Measurements from ENCODE around the gene MSRB1. TPM values are rescaled to one million over a fixed set of nuclear protein-coding genes. Genes with fewer than 3 reads are reported as not detected.
"Not testable (repeated sequence)": the region's sequence is repeated elsewhere in the genome, so short reads cannot be mapped to it uniquely, and the experiment has no call there.

Gene MSRB1
- total and polyA plus RNA-seq, 10 donors = 31.1 to 114 (median 57.2) TPM

DNA sequence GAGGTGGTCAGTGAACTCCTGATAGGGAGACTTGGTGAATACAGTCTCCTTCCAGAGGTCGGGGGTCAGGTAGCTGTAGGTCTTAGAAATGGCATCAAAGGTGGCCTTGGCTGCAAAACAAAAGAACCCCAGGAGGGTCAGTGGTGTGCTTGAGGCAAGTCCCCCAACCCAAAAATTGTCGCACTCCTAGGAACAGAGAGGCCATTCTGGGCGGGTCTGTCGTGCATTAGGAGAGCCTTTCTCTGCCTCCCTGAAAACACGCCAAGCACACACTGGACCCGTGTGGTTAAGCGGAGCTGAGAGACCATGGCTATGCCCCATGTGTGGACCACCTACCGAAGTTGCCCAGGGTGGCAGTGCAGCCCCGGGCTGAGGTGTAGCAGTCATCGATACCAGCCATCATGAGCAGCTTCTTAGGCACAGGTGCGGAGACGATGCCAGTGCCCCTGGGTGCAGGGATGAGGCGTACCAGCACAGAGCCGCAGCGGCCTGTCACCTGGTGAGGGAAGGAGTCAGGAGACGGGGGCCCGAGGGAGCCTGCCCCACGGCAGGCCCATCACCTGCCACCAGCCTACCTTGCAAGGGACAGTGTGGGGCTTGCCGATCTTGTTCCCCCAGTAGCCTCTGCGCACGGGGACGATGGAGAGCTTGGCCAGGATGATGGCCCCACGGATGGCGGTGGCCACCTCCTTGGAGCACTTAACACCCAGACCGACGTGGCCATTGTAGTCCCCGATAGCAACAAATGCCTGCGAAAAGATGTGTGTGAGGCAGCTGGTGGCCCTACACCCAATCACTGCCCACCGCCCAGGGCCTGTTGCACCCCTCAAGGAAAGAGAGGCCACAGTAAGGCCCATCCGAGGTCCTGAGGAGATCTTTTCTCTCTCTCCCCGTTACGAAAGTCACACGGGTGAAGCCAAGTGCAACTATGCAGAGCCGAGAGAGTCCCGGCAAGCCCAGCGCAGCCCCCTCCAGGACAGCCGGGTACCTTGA, 19.5 kb upstream of the MSRB1 start:
- H3K9me3 ChIP-seq; intact Hi-C loops (cut with DNase I; ENCODE audit: low total_unique reads); H3K27me3 ChIP-seq (replicated peaks in 1 of 7); DNase-seq: not testable (repeated sequence)
- peak overlapping the region in 4 of 8 donors; percentile 98 to 99 (median 99) for H3K27ac ChIP-seq
- peaks cover 0 to 40% (median 26%) of the 10 kb centered on the region in 6 donors for H3K36me3 ChIP-seq
- TF ChIP-seq POLR2AphosphoS5 (IDR thresholded peaks at IDR 0.05) = peak in 2 of 3 donors; percentile 47 to 75
- H3K4me1 ChIP-seq = peaks cover 28 to 79% (median 67%) of the 10 kb centered on the region in 6 donors
- WGBS, 5 donors = 72 to 87% (median 82%) methylated on average over 17 to 37 of the region's 37 CpGs
- peak overlapping the region in 4 of 8 donors; percentile 74 to 94 (median 89) for H3K4me3 ChIP-seq

DNA sequence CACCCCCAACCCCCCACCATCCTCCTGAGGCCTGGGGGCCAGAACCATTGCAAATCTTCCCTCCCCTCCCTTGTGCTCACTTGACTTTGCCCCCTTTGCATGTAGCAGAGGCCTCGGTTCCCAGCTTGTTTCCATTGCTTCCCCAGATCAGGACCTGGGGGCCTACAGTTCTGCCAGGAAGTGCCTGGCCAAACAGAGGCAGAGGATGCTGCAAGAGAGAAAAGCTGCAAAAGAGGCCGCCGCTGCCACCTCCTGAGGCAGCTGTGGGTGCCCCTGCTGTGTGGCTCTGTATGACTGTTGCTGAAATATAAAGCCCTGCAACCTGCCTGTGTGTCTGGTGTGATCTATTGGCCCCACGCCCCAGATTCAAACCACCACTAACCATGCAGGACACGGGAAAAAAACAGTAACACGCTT, 18.7 kb upstream of the MSRB1 start:
- 45 to 66% (median 56%) methylated on average over 4 to 6 of the region's 6 CpGs for WGBS, 5 donors
- Histone ChIP-seq H3K9me3 (no peaks in the 10 kb centered on the region), H3K4me3 (peak overlapping the region in 1 of 8 donors; percentile 94), H3K4me1 (peaks cover 28 to 77% (median 67%) of the 10 kb centered on the region in 6 donors), H3K36me3 (peaks cover 0 to 38% (median 26%) of the 10 kb centered on the region in 6 donors), H3K27ac (peak overlapping the region in 4 of 8 donors; percentile 88 to 99 (median 96)), H3K27me3 (replicated peaks in 1 of 7) (no peaks in the 10 kb centered on the region)
- intact Hi-C loops (cut with DNase I; ENCODE audit: low total_unique reads) = no loop called here
- peak; percentile 72 for DNase-seq
- TF ChIP-seq POLR2AphosphoS5 (IDR thresholded peaks at IDR 0.05) (no peak), POLR2A (IDR thresholded peaks at IDR 0.05) (no peak)

- TF ChIP-seq, protein P1, sequence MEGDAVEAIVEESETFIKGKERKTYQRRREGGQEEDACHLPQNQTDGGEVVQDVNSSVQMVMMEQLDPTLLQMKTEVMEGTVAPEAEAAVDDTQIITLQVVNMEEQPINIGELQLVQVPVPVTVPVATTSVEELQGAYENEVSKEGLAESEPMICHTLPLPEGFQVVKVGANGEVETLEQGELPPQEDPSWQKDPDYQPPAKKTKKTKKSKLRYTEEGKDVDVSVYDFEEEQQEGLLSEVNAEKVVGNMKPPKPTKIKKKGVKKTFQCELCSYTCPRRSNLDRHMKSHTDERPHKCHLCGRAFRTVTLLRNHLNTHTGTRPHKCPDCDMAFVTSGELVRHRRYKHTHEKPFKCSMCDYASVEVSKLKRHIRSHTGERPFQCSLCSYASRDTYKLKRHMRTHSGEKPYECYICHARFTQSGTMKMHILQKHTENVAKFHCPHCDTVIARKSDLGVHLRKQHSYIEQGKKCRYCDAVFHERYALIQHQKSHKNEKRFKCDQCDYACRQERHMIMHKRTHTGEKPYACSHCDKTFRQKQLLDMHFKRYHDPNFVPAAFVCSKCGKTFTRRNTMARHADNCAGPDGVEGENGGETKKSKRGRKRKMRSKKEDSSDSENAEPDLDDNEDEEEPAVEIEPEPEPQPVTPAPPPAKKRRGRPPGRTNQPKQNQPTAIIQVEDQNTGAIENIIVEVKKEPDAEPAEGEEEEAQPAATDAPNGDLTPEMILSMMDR (IDR thresholded peaks at IDR 0.05 in 8 of 11, conservative IDR thresholded peaks at IDR 0.05 in 3 of 11) = no peak
- no peak for TF ChIP-seq POLR2A (IDR thresholded peaks at IDR 0.05)
- peak; percentile 50 to 72 (median 69) for TF ChIP-seq POLR2AphosphoS5 (IDR thresholded peaks at IDR 0.05)
- peak; percentile 76 for DNase-seq
- Histone ChIP-seq H3K27ac (peak overlapping the region in 6 of 8 donors; percentile 34 to 99 (median 90)), H3K4me1 (peaks cover 25 to 70% (median 62%) of the 10 kb centered on the region in 6 donors), H3K27me3 (replicated peaks in 1 of 7) (no peaks in the 10 kb centered on the region), H3K4me3 (peak overlapping the region in 7 of 8 donors; percentile 66 to 95 (median 79)), H3K36me3 (peaks cover 0 to 33% (median 26%) of the 10 kb centered on the region in 6 donors), H3K9me3 (no peaks in the 10 kb centered on the region)
- intact Hi-C loops (cut with DNase I; ENCODE audit: low total_unique reads) = no loop called here
- 42 to 53% (median 46%) methylated on average over 17 to 20 of the region's 20 CpGs for WGBS, 5 donors
Observed at GRCh38 chr16:1960665-1961630, 17.9 kb upstream of the MSRB1 start.

GRCh38 chr16:1959269-1960039, 16.5 kb upstream of the MSRB1 start, which contains the start of gene NDUFB10:
NDUFB10 (plus strand) TSS chr16:1959538; CDS start chr16:1959625, 87 bp downstream.
- H3K9me3 ChIP-seq = no peaks in the 10 kb centered on the region
- H3K4me1 ChIP-seq = peaks cover 20 to 60% (median 53%) of the 10 kb centered on the region in 6 donors
- TF ChIP-seq POLR2AphosphoS5 (IDR thresholded peaks at IDR 0.05) = peak; percentile 95 to 98 (median 97)
- TF ChIP-seq, protein P1 (IDR thresholded peaks at IDR 0.05 in 8 of 11, conservative IDR thresholded peaks at IDR 0.05 in 3 of 11) = peak; percentile 36 to 92 (median 80)
- TF ChIP-seq POLR2A (IDR thresholded peaks at IDR 0.05) = peak; percentile 71 to 92 (median 71)
- 0 to 1% (median 1%) methylated on average over 38 to 79 of the region's 79 CpGs for WGBS, 5 donors
- H3K27me3 ChIP-seq (replicated peaks in 1 of 7) = peaks cover 0 to 6% (median 0%) of the 10 kb centered on the region in 7 donors
- peaks cover 0 to 33% (median 26%) of the 10 kb centered on the region in 6 donors for H3K36me3 ChIP-seq
- intact Hi-C loops (cut with DNase I; ENCODE audit: low total_unique reads) = no loop called here
- DNase-seq = peak; percentile 99
- H3K4me3 ChIP-seq = peak within 1 kb of the TSS; percentile 66 to 95 (median 80)
- H3K27ac ChIP-seq = peak within 1 kb of the TSS; percentile 71 to 99 (median 88)

All from spleen (tissue), 11 donors.